Measurements from ENCODE around the gene ZMYND8.
"Not testable (repeated sequence)": the region's sequence is repeated elsewhere in the genome, so short reads cannot be mapped to it uniquely, and the experiment has no call there.

The ZMYND8 gene

DNA sequence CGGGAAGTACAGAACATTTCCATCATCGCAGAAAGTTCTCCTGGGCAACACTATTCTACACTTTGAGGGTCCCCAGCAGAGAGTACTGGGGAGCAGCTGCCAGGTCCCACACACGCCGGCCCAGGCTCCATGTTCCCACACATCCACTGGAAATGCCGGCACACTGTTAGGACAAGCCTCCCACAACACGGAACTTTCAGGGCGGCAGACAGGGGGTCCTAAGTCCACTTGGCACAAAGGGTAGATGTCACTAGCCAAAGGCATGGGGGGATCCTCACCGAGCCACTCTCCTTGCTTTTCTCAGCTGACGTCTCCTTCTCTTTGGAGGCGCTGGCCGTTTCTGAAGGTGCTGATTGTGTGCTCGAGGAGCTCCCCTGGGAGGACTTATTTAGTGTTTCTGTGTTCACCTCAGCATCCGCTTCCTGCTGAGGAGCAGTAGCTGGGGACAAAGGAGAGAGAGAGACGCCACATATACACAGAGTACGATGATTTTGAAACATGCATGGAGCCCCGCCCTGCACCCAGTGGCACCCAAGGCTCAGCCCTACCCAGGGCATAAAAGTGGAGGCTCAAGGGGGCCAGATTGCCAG lies 135.4 kb downstream of the ZMYND8 start:
- no peak for DNase-seq

GRCh38 chr20:47220161-47220582 lies 136.3 kb downstream of the ZMYND8 start:
- peak in 1 of 2 experiments; percentile 54 for DNase-seq

- no peak for DNase-seq
Observed at GRCh38 chr20:47217482-47218446, 138.7 kb downstream of the ZMYND8 start.

- no peak for DNase-seq
Observed at GRCh38 chr20:47216819-47217410, 139.6 kb downstream of the ZMYND8 start.

DNA sequence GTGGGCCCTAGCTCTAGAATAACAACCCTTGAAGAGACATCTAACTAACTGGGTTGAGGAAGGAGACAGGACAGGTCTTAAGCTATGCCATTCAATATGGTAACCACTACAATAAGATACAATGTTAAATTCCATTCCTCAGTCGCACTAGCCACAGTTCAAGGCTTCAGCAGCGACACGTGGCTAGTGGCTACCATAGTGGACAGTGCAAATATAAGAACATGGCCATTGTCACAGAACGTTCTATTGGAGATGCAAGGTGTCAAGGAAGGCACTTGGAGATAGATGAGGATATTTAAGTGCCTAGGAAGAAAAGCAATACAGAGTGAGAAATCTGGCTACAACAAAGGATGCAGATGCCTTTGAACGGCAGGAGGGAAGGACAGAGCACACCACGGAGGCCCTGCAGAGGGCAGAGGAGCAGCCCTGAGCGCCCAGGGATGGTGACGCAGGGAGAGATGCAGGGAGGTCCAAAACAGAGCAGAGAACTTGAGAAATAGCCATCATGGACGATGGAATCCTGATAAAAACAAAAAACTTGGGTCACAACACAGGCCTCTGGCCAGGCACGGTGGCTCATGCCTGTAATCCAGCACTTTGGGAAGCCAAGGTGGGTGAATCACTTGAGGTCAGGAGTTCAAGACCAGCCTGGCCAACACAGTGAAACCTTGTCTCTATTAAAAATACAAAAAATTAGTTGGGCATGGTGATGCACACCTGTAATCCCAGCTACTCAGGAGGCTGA lies 140.7 kb downstream of the ZMYND8 start:
- DNase-seq: no peak

DNA sequence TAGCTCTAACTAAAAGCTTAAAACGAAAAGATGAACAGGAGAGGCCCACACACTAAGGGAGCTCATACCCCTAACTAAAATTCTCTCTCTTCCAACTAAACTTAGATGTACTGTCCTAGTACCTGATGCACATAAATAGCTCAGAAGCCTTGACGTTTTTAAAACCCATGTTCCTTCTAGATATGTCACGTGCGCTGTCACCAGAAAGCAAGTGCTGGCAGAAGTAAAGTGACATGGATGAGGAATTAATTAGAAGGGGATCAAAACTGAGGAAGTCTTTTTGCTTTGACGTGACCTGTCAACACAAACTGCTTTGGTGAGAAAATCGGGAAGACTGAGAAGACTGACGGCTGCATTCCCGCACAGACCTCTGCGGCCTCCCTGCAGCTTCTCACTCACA lies 142.5 kb downstream of the ZMYND8 start:
- DNase-seq: no peak

DNA sequence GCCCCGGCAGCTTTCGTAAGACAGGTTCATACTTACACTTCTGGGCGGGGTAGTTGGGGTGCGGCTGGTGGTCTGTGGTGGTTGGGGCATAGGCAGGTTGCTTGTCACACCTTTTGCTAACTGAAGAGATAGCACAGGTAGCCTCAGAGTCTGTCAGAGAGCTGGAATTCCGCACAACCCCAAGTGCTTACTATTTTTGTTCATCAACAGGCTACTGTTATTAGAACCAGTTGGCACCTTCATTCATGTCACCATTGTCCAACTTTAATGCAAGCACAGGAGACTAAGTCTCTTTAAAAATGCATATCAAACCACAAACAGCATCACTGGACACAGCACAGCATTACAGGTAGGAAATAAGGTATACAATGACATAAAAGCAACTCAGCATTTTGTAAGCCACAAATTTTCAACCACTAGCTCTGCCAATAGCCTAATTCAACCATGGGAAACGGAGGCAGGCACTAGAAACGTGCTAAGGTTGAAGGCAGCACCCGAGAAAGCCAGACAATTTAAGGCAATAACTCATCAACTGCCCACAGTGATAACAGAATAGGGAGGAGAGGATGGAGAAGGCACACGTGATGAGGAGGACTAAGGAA lies 143.8 kb downstream of the ZMYND8 start:
- no peak for DNase-seq

- DNase-seq: no peak
Observed at GRCh38 chr20:47211036-47211435, 145.5 kb downstream of the ZMYND8 start.

GRCh38 chr20:47210470-47210869 lies 146.0 kb downstream of the ZMYND8 start:
- no peak for DNase-seq

GRCh38 chr20:47209982-47210381 lies 146.5 kb downstream of the ZMYND8 start:
- DNase-seq: no peak

DNA sequence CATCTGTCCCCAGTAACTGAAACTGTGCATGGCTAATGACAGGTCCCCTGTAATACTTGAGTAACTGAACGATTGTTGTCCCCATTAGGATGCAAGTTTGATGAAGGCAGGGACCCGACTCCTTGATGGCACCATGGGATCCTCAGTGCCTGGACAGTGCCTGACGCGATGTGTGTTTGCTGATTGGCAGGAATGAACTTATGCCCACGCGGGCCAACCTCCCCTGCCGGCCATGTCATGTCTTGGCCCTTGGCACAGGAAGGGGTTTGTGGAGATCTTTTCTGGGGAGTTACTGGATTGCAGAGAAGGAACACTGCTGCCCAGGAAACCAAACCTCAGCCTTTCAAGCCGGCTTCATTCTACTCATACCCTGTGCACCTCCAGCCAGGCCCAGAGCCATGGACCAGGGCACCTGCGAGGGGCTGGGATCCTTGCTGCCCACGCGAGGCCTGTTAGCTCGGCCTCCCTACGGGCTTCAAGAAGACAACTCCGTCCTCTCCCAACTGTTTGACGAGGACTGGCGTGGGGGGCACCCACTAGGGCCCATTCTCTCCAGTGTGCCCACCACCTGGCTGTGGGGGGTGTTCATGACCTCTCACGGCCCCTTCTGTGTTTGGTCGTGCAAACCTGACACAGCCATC lies 147.8 kb downstream of the ZMYND8 start:
- DNase-seq: no peak

DNA sequence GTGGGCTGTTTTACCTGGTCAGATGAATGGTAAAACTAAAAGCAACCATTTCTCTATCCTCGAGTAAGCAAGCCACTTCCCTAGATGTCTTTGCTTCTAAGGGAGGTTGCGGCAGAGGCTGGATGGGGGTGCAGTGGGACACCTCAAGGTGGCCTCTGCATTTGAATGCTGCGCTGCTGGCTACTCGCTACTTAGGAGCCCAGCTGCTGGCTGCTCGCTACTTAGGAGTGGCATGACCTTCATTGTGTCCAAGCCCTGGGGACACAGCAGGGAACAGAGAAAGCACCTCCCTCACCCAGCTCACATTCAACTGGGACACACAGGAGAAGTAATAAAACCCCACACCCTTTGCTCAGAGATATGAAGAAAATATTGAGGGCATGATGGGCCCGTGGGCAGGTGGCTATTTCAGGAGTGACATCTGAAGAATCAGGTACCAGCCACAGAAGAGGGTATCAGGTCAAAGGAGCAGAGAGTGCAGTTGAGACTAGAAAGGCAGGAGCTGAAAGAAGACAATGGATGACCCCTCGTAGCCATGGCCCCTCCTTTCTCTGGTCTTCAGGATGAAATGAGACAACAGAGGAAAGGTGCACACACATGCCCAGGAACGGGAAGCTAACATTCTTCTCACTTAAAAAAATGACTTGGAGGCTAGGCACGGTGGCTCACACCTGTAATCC lies 149.4 kb downstream of the ZMYND8 start:
- no peak for DNase-seq

DNA sequence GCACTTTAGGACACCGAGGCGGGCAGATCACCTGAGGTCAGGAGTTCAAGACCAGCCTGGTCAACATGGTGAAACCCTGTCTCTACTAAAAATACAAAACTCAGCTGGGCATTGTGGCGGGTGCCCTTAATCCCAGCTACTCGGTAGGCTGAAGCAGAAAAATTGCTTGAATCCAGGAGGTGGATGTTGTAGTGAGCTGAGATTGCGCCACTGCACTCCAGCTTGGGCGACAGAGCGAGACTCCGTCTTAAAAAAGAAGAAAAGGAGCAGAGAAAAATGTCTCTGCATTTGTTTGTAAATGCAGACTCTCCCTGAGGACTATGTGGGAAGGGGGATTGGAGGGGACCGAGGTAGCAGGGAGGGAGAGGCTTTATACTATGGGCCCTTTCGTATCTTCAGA lies 149.9 kb downstream of the ZMYND8 start:
- DNase-seq: not testable (repeated sequence)

DNA sequence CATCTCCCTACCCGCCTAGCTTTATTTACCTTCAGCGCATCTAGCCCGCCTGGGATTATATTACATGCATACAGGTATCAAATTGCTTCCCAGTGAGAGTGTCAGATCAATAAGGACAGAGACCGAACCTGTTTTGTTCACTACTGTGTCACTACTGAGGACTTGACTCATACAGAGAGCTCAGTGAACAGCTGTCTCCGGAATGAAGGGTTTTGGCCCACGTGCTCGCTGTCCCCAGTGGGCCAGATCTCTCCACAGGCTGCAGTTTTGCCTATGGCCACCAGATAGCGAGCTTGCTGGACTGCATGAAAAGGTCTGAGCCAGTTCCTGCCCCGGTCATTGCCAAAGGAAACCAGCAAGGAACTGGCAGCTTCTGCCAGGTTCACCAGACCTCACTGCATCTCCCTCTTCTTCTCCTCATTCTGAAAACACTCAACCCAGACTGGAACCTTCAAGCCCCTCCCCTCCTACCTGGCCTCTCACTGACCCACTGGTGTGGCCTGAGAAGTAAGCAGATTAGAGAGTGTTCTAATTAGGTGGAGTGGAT lies 150.8 kb downstream of the ZMYND8 start:
- DNase-seq: peak; percentile 25 to 60

DNA sequence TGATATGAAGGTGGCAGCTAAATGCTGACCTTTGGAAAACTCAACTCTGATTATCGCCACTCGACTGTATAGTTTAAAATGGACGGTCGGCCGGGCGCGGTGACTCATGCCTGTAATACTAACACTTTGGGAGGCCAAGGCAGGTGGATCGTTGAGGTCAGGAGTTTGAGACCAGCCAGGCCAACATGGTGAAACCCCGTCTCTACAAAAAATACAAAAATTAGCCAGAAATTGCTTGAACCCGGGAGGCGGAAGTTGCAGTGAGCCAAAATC lies 151.7 kb downstream of the ZMYND8 start:
- DNase-seq: not testable (repeated sequence)

DNA sequence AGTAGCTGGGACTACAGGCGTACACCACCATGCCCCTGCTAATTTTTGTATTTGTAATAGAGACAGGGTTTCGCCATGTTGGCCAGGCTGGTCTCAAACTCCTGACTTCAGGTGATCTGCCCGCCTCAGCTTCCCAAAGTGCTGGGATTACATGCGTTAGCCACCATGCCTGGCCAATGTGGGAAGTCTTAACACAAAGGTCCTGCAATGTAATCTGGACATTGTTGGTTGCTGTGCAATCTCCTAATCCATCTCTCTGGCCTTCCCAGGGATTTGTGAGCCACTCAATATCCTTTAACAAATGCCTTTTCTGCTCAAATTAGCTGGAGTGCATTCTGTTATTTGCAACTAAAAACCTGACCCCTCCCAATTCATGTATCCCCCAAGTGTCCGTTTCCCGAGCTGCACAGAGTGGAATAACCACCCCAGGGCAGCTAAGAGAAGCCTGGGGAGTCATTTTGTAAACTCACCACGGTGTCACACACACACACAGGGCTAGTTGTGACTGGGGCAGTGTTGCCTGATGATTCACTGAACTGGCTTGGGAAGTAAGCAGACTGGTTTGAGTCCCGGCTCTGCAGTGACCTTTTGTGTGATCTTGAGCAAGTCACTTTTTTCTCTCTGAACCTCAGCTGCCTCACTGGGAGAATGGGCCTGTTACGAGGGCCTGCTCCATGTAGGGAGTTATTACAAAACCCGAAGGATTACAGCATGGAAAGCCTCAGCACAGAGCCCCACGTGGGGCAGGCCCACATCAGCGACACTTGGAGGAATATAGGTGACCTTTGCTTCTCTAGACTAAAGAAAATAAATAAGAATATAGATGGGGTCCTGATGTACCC lies 152.3 kb downstream of the ZMYND8 start:
- no peak for DNase-seq

- no peak for DNase-seq
Observed at GRCh38 chr20:47202733-47203667, 153.5 kb downstream of the ZMYND8 start.

DNA sequence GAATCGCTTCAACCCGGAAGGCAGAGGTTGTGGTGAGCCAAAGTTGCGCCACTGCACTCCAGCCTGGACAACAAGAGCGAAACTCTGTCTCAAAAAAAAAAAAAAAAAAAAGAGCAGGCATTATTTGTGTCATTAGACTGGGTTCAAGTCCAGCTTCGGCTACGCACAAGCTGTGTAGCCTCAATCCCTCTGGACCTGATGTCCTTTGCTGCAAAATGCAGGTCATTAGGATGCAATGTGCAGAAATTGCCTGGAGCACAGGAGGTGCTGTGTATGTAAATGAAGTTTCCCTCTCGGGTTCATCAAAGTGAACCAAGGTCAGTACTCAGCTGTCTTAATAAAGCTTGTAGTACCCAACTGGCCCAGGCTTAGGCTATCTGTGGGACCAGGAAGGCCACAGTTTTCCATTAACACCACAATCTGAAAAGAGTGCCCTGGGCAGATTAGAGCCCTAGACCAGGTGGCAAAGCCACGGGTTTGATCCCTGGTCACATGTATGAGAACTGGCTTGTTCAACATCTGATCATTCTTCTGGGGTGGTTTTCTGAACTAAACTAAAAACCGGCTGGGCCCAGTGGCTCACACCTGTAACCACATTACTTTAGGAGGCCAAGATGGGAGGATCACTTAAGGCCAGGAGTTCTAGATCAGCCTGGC lies 155.3 kb downstream of the ZMYND8 start:
- DNase-seq: no peak

Measured in NCI-H446 (cell line).